ENCODE data around the gene MAN2B1.

GRCh38 chr19:12660980-12661379, 5.6 kb downstream of the MAN2B1 start:
- TF ChIP-seq POLR2A (IDR thresholded peaks at IDR 0.05) (no peak), CTCF (IDR thresholded peaks at IDR 0.05) (no peak)

Measured in Peyer's patch (tissue), 4 donors.